Activated naive CD4-positive, alpha-beta T cell treated with anti-CD3 and anti-CD28 coated beads, Interleukin-2, amount 10 ng/mL, durations not matched to agents 7 days and 5 days (primary cell): ENCODE results near the gene INKA1.
"Not testable (repeated sequence)": the region's sequence is repeated elsewhere in the genome, so short reads cannot be mapped to it uniquely, and the experiment has no call there.

ENCODE experiments used
- CTCF ChIA-PET: fragments of 350-600 bp; sonication (Branson Sonifier 250); formaldehyde crosslinking; loops from one replicate; lab custom pipeline; 2021; ENCODE audit warnings: antibody characterized with exemption; lab: Charles Lee
- DNase-seq: peaks from one replicate; pipeline ENCODE4 v3.0.0-alpha.2; 2020
- H3K27ac Mint-ChIP-seq: one replicate; pipeline ENCODE4 v1.8.0; 2021; ENCODE audit warnings: mild to moderate bottlenecking, moderate library complexity, mixed read lengths
- H3K27me3 Mint-ChIP-seq: one replicate; pipeline ENCODE4 v1.8.0; 2021; ENCODE audit warnings: mild to moderate bottlenecking, mixed read lengths
- H3K36me3 Mint-ChIP-seq: one replicate; pipeline ENCODE4 v1.8.0; 2021; ENCODE audit warnings: mixed read lengths
- H3K4me1 Mint-ChIP-seq: one replicate; pipeline ENCODE4 v1.8.0; 2021; ENCODE audit warnings: mixed read lengths
- H3K4me3 Mint-ChIP-seq: one replicate; pipeline ENCODE4 v1.8.0; 2021; ENCODE audit warnings: mild to moderate bottlenecking, moderate library complexity, mixed read lengths
- H3K9me3 Mint-ChIP-seq: one replicate; pipeline ENCODE4 v1.8.0; 2021; ENCODE audit warnings: mixed read lengths

INKA1 gene

DNA sequence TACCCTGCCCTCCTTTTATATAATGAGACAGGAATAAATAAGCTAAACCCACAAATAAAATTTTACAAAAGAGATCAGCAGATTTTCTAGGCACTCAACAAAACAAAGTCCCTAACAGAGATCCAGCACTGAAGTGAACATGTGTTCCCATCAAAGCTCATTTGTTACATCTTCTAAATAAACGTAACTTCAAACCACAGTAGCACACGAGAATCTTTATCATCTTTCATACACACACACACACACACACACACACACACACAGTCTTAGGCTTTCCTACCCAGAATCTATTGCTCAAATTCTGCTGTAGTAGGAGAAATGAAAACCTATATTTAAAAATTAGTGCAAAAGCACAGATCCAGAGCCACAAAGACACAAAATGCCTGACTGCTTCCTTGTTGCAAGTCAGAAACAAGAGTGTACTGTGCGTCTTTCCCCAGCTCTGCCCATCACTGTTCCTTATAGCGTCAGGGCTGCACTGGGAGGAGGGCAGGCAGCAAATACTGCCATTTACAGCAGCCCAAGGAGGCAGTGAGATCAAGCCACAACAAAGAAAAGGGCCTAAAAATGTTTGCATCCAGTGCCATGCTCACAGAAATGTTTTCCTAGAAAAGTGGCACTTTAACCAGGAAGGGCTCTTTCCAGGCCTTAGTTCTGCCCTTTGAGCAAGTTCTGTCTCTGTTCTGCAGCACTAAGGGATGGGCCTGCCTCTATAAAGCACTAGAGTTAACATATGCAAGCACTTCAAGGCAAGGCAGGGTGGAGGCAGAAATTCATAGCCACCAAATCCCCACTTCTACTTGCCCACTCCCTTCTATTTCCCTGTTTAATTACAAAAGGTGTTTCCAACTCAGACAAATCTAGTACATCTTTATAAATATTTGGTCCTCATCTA, 22.7 kb upstream of the INKA1 start:
- Mint-ChIP-seq H3K4me3 (no peak overlapping the region), H3K27me3 (no peaks in the 10 kb centered on the region), H3K27ac (peak overlapping the region; percentile 50), H3K9me3 (no peaks in the 10 kb centered on the region), H3K4me1 (peaks cover 27% of the 10 kb centered on the region), H3K36me3 (peaks cover 32% of the 10 kb centered on the region)
- CTCF ChIA-PET = no interaction called here
- no peak for DNase-seq

DNA sequence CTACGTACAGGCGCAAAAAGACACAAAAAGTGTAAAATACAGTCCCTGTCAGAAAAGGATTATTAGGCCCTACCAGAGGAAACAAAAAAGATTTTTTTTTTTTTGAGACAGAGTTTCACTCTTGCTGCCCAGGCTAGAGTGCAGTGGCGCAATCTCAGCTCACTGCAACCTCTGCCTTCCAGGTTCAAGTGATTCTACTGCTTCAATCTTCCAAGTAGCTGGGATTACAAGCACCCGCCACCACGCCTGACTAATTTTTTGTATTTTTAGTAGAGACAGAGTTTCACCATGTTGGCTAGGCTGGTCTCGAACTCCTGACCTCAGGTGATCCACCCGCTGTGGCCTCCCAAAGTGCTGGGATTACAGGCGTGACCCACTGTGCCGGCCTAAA, 22.1 kb upstream of the INKA1 start:
- Mint-ChIP-seq H3K36me3 (peaks cover 36% of the 10 kb centered on the region), H3K4me1 (peaks cover 32% of the 10 kb centered on the region)
- H3K4me3 Mint-ChIP-seq, H3K9me3 Mint-ChIP-seq, H3K27me3 Mint-ChIP-seq, CTCF ChIA-PET, DNase-seq, H3K27ac Mint-ChIP-seq: not testable (repeated sequence)

DNA sequence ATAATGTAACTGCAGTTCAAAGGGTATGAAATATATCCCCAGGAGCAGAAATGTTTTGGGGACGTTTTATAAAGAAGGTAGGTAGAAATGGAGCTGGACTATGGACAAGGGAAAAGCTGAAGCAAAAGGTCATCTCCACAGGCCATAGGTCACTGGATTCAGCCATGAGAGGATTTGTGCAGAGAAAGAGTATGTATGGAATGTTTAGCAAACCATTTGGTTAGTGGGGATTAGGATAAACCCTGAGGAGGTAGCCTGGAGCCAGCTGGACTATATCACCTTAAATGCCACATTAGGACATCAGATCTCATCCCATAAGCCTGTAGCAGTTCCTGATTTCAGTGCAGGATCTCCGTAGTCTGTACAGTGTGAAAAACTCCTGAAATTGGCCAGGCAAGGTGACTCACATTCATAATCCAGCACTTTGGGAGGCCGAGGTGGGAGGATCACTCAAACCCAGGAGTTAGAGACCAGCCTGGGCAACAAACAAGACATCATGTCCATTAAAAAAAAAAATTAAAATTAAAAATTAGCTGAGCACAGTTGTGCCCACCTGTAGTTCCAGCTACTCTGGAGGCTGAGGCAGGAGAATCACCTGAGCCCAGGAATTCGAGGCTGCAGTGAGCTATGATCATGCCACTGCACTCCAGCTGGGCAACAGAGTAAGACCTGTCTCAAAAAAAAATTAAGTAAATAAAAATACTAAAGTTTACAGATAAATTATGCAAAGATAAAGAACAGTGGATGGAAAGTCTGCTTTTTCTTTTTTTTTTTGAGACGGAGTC, 21.5 kb upstream of the INKA1 start:
- CTCF ChIA-PET = no interaction called here
- Mint-ChIP-seq H3K4me3 (no peak overlapping the region), H3K36me3 (peaks cover 34% of the 10 kb centered on the region), H3K9me3 (no peaks in the 10 kb centered on the region), H3K27ac (no peak overlapping the region), H3K27me3 (no peaks in the 10 kb centered on the region), H3K4me1 (peaks cover 33% of the 10 kb centered on the region)
- DNase-seq = no peak

DNA sequence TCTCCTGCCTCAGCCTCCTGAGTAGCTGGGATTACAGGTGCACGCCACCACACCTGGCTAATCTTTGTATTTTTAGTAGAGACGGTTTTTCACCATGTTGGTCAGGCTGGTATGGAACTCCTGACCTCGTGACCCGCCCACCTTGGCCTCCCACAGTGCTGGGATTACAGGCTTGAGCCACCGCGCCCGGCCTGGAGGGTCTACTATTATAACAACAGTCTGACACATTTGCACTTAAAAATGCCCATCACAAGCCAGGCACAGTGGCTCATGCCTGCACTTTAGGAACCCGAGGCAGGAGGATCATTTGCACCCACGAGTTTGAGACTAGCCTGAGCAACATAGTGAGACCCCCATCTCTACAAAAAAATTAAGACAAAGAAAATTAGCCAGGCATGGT, 20.8 kb upstream of the INKA1 start:
- H3K27ac Mint-ChIP-seq, DNase-seq, H3K9me3 Mint-ChIP-seq, H3K4me3 Mint-ChIP-seq, CTCF ChIA-PET, H3K27me3 Mint-ChIP-seq: not testable (repeated sequence)
- H3K36me3 Mint-ChIP-seq = peaks cover 29% of the 10 kb centered on the region
- H3K4me1 Mint-ChIP-seq = peaks cover 39% of the 10 kb centered on the region

DNA sequence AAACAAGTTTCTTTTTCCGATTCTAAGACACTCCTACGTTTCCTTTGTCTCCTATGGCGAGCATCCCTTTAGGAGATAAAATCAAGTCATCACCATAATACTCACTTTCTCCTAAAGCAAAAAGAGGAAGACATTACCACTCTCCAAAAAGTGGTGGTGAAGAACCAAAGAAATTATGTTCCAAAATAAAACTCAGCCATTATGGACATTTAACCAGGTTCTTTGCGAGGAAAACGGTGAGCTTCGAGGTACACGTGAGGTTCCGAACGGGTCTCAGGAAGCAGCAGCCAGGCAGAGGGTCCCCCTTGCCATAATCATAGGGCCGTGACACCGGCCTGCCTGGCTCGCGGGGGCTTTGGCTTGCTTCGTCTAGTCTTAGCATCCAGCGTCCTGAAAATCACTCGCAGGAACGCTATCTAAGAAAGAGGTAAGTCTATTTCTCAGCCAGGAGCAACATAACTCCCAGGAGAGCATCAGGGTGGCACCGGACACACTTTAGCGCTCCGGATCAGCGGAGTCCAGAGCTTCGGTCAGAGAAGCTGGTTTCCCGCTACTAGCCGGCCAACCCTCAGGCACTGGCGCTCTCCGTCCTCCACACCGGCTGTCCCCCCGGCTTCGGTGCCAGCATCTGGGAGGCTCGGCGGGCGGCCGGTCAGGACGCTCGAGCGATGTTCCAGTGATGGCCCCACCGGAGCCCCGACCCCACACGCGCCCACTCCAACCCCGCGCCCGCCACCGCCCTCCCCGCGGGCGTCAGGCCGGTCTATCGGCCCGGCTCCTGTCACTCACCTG, 17.3 kb upstream of the INKA1 start:
- no peaks in the 10 kb centered on the region for H3K9me3 Mint-ChIP-seq
- H3K27ac Mint-ChIP-seq = peak overlapping the region; percentile 93
- CTCF ChIA-PET = interaction anchor here (1.1 kb wide), 1 partner anchor 120 kb away, joined by 3 read pairs; no protein-coding TSS in a partner anchor
- H3K4me1 Mint-ChIP-seq = peaks cover 46% of the 10 kb centered on the region
- peaks cover 18% of the 10 kb centered on the region for H3K36me3 Mint-ChIP-seq
- peak overlapping the region; percentile 88 for H3K4me3 Mint-ChIP-seq
- DNase-seq = peak; percentile 49
- peaks cover 17% of the 10 kb centered on the region for H3K27me3 Mint-ChIP-seq

DNA sequence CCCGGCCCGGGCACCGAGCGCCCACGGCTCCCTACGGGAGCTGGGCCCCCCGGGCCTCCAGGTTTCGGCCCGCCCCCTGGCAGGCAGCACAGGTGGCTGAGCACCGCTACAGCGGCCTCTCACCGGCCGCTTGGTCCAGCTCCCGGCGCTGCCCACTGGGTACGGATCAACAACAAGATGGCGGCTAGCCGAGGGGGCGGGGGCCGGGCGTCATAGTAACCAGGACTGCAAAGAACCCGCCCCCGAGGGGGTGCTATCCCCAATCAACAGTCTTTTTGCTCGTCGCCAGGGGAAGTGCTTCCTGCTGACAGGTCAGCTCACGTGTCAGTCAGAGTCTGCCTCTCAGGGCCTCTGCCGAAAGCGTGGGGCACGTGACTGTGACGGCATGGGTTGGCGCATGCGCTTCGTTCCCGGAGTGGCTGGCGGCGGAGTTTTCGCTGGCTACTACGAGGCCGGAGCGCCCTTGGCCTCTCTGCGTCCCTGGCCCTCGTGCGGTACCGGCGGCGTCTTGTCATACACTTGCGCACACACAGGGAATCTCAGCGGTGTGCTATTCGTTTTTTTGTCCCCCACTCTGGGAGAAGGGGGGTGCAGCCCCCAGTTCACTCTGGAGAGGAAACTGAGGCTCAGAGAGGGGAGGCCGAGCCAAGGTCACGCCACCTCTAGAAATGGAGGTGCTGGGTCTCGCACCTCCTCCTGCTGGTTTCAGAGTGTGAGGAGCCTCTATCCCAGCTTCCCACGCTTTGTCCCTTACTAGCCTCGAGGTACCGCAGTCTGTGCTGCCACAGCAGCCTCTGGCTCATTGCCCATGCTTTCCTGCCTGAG, 16.5 kb upstream of the INKA1 start, which contains the start of gene IP6K1:
IP6K1 (minus strand) TSS at position 186 of the 825 bp plus-strand sequence. CDS start 38,502 bp downstream, outside the sequence.
- peak; percentile 100 for DNase-seq
- CTCF ChIA-PET = interaction anchor here (1.1 kb wide), 2 partner anchors 15 to 119 kb away, joined by 3 read pairs; no protein-coding TSS in a partner anchor
- peaks cover 12% of the 10 kb centered on the region for H3K36me3 Mint-ChIP-seq
- H3K27me3 Mint-ChIP-seq = peaks cover 25% of the 10 kb centered on the region
- peaks cover 42% of the 10 kb centered on the region for H3K4me1 Mint-ChIP-seq
- no peaks in the 10 kb centered on the region for H3K9me3 Mint-ChIP-seq
- H3K4me3 Mint-ChIP-seq = peak within 1 kb of the TSS; percentile 88
- peak within 1 kb of the TSS; percentile 96 for H3K27ac Mint-ChIP-seq

DNA sequence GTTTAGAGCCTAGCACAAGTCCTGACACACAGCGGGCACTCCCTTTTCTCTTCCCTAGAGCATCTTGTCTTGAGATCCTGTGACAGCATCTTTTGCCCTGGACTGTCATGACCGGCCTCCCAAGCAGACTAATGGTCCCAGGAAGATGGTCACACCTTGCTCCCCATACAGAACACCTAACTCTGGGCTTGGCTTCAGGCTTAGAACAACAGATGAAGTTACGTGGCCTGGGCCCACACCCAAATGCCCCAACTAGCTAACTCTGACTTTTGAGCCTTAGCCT, 15.9 kb upstream of the INKA1 start:
- peak overlapping the region; percentile 88 for H3K4me3 Mint-ChIP-seq
- no peak for DNase-seq
- H3K27ac Mint-ChIP-seq = peak overlapping the region; percentile 96
- H3K9me3 Mint-ChIP-seq = no peaks in the 10 kb centered on the region
- H3K27me3 Mint-ChIP-seq = peaks cover 29% of the 10 kb centered on the region
- peaks cover 42% of the 10 kb centered on the region for H3K4me1 Mint-ChIP-seq
- CTCF ChIA-PET = interaction anchor here (1.1 to 1.3 kb wide), 2 partner anchors 15 to 68 kb away, joined by 3 read pairs; no protein-coding TSS in a partner anchor
- H3K36me3 Mint-ChIP-seq = peaks cover 12% of the 10 kb centered on the region

DNA sequence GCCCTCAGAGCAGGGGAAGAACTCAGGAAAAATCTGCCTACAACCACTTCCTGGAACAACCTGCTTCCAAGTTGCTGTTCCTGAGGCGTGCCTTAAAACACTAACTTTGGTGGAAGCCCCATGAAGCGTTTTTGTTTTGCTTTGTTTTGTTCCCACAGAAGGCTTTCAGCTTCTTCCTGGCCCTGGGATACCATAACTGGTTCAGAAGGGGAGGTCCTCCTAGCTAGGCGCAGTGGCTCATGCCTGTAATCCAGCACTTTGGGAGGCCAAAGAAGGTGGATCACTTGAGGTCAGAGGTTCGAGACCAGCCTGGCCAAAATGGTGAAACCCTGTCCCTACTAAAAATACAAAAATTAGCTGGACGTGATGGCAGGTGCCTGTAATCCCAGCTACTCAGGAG, 15.5 kb upstream of the INKA1 start:
- Mint-ChIP-seq H3K9me3 (no peaks in the 10 kb centered on the region), H3K36me3 (peaks cover 12% of the 10 kb centered on the region), H3K4me1 (peaks cover 39% of the 10 kb centered on the region), H3K4me3 (peak overlapping the region; percentile 88), H3K27ac (no peak overlapping the region), H3K27me3 (peaks cover 31% of the 10 kb centered on the region)
- no peak for DNase-seq
- CTCF ChIA-PET = interaction anchor here (1.1 to 1.3 kb wide), 2 partner anchors 15 to 69 kb away, joined by 3 read pairs; no protein-coding TSS in a partner anchor

DNA sequence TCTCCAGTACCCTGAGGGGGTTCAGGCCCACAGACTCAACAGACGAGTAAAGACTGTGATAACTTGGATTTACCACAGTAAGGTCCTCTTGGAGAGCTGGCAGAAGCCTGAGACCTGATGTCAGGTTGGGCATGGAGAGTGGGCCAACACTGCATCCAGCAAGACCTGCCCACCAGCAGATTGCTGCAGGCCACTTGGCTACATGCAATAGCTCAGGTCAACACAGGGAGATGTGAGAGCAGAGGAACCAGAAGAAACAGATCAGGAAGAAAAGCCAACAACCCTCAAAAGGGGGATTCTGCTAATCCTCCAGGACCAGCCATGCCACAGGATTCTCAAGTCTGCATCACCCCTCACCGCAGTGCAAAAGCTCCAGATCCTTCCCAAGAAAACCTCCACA, 15.0 kb upstream of the INKA1 start:
- no peak for DNase-seq
- Mint-ChIP-seq H3K36me3 (peaks cover 12% of the 10 kb centered on the region), H3K27ac (no peak overlapping the region), H3K27me3 (peaks cover 36% of the 10 kb centered on the region), H3K9me3 (no peaks in the 10 kb centered on the region), H3K4me3 (no peak overlapping the region), H3K4me1 (peaks cover 39% of the 10 kb centered on the region)
- CTCF ChIA-PET = interaction anchor here (0.6 to 1.3 kb wide), 3 partner anchors 14 to 69 kb away, joined by 3 read pairs; partner anchors contain the start of gene INKA1

DNA sequence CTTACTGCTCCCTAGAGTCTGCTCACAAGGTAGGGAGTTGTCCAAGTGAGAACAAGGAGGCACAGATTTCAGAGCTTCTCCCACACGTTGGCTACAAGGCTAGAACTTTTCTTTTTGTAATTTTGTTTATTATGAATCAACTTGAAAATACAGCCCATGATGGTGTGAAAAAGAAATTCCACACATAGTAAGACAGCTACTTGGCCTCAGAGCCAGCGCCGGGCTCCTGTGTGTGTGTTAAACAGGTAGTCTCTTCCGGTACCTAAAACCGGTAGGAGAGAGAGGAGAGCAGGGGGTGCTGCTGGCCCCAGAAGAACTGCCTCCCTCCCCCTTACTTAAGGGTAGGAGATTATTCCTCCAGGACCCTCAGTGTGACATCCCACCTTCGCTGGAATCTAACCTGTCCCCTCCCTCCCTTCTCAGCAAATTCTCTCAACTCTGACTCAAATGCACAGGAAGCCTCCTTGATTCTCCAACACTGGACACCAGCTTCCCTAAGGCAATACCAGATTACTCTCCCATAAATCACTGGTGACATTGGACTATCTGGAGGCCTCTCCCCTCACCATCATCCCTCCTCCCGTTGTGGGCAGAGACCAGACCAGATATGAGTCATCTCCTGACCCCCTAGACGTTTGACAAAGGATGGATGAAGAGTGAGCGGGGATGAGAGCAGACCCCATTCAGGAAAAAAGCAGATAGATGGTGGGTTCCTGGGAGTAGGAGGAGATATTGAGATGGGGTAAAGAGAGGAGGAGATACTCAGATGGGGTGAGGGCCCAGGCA, 12.2 kb upstream of the INKA1 start:
- H3K4me1 Mint-ChIP-seq = peaks cover 23% of the 10 kb centered on the region
- H3K27ac Mint-ChIP-seq = no peak overlapping the region
- H3K27me3 Mint-ChIP-seq = peaks cover 45% of the 10 kb centered on the region
- no peaks in the 10 kb centered on the region for H3K36me3 Mint-ChIP-seq
- CTCF ChIA-PET = interaction anchor here (0.6 to 1.5 kb wide), 3 partner anchors 12 to 74 kb away, joined by 3 to 8 read pairs (median 4); partner anchors contain the start of gene INKA1
- H3K9me3 Mint-ChIP-seq = no peaks in the 10 kb centered on the region
- DNase-seq = no peak
- no peak overlapping the region for H3K4me3 Mint-ChIP-seq

DNA sequence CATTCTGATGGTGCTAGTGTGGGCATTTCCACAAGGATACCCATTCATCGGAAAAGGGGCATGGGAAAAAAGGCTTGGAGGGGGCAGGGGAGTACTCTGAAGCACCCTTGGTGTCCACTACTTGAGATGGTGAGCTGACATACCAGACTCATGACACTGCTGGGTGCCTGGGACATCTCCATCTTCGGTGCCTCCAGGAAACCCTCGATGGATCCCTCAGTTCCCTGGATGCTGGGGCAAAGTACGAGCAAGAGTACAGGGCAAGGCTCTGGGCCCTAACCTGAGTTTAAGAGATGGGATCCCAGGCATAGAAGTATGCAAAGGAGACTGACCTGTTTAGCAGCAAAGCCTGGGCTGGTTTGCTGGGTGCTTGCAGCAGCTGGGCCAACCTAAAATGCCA, 11.5 kb upstream of the INKA1 start:
- Mint-ChIP-seq H3K9me3 (no peaks in the 10 kb centered on the region), H3K27ac (no peak overlapping the region), H3K36me3 (no peaks in the 10 kb centered on the region), H3K4me3 (no peak overlapping the region), H3K27me3 (peaks cover 51% of the 10 kb centered on the region), H3K4me1 (peaks cover 21% of the 10 kb centered on the region)
- CTCF ChIA-PET = interaction anchor here (1.2 to 1.5 kb wide), 2 partner anchors 11 to 48 kb away, joined by 3 to 8 read pairs; partner anchors contain the start of gene INKA1
- DNase-seq = no peak

DNA sequence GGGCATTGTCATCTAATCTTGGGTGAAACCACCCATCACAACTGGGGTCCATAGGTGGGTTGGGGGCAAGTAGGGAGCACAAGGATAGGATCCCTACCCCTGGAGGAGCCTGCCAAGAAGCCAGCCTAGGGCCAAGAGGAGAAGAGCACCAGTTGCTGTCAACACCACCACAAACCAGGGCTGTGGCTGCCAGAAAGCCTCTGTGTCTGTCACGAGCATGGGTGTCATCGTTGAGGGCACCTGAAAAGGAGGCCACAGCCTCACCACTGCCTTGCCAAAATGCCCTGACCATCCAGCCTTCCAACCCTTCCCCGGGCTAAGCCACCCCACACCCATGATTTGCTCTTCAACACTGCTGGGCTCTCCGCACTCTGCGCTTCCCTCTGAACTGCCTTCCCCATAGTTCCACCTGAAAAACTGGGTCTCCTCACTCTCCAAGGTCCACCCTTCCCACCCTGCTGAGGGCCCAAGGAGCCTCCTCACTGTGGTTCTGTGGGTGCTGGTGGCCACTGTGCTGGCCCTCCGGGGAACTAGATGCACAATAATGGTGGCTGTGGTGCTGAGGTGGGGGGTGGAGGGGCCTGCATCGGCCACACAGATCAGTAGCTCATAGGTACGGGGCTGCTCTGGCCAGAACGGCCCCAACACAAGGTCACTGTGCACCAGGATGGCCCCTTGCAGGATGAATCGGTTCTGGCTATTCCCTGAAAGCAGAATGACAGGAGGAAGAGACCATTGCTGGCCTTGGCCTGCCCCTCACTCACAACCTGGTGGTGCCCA, 10.5 kb upstream of the INKA1 start:
- peaks cover 60% of the 10 kb centered on the region for H3K27me3 Mint-ChIP-seq
- CTCF ChIA-PET = interaction anchor here (1.2 to 1.5 kb wide), 2 partner anchors 10 to 47 kb away, joined by 3 to 8 read pairs; partner anchors contain the start of gene INKA1
- no peak overlapping the region for H3K4me3 Mint-ChIP-seq
- H3K9me3 Mint-ChIP-seq = no peaks in the 10 kb centered on the region
- no peak for DNase-seq
- H3K4me1 Mint-ChIP-seq = peaks cover 14% of the 10 kb centered on the region
- H3K27ac Mint-ChIP-seq = no peak overlapping the region
- no peaks in the 10 kb centered on the region for H3K36me3 Mint-ChIP-seq
